Activated T-helper 1 cell treated with Interleukin-2 at 50 U/mL for 16 hours (primary cell): Measurements from ENCODE around the gene RCSD1.

Source experiments
- DNase-seq: peaks from one replicate; pipeline ENCODE4 v3.0.0-alpha.2; 2020; ENCODE audit warnings: low read depth

The RCSD1 gene

DNA sequence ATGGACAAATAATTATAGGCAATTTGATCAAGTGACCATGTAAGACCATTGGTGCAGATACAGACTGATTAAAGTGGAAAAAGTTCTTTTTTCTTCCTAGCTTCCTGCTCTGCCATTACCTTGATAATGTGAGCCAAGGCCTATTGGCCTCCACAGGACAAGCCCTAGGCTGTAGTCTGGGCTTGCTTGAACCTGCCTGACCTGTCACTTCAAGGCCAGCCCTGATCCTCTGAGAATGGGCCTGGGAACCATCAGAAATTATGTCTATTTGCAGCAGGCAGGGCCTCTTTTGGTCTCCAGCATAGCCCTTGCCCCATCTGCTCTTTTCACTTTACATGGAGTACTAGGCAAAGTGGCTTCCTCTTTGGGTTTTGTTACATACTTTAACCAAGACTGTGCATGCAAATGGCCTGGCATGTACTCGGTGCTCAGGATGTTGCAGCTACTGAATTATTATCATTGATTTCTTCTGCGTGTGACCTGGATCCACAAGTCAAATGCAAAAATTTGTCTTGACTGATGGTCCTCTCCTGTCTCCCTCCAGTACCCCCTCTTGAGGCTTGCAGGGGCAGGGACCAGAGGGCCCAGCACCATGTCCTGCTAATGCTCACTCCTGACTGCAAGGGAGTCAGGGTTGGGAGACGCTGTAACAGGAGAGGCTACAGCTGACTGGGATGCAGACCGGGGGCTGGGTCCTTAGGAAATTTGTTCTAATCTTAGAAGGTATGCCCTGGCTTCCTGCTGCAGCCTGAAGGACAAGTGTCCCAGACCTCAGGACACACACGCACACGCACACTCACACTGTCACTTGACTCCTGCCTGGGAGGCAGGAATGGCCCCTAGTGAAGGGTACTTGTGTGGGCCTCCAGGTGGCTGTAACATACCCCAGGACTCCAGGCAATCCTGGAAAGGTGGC lies 39.4 kb downstream of the RCSD1 start:
- no peak for DNase-seq

DNA sequence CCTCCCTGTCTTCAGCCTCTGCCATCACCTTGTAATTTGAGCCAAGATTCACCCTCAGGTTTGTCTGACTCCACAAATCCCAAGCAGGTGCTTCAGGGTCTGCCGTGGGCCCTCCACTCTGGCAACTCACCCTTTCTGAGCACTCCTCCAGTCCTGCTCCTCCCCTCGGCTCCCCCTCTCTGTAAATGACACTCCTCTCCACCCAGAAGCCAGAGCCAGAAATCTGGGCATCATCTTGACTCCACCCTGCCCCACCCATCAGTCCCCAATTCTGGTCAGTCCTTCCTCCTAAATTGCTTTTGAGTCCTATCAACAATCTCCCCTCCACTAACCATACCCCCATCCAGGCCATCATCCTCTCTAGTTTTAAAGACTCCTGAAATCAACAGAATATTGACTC lies 40.5 kb downstream of the RCSD1 start:
- DNase-seq: no peak

GRCh38 chr1:167671727-167672511 lies 41.9 kb downstream of the RCSD1 start:
- no peak for DNase-seq

- DNase-seq: no peak
These were observed 42.8 kb downstream of the RCSD1 start for GRCh38 chr1:167672831-167673230.

DNA sequence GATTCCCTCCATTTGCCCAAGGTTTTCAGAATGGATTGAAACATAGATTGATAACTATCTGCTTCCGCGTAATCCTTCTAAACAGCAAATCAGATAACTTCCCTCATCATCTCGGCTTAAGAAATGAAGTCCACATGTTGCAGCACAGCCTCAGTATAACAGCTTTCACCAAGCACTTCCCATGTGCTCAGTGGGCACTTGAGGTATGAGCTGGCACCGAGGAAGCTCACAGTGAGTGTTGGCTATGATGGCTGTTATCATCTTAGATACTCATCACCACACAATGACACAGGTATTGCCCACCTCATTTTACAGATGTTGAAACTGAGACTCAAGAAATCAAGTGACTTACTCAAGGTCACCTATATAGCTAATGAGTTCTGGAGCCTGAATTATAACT lies 43.2 kb downstream of the RCSD1 start:
- DNase-seq: no peak

DNA sequence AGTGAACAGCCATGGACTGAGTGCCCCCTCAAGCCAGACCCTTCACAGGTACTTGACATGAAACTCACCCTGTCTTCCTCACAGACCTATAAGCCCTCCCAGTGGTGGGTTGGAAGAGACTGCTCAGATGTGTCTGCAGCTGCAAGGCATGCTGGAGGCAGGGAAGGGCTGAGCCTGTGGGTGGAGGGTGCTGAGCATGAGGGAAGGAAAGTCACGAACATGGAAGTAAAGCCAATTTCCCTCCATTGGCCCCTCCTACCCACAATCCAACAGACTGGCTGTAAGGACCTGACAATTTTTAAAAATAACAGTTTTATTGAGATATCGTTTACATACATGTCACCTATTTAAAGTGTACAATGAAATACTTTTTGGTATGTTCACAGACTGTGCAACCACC lies 44.1 kb downstream of the RCSD1 start:
- DNase-seq: no peak

- no peak for DNase-seq
These were observed 45.4 kb downstream of the RCSD1 start for GRCh38 chr1:167675440-167675839.

GRCh38 chr1:167676205-167676915 lies 46.3 kb downstream of the RCSD1 start:
- no peak for DNase-seq

DNA sequence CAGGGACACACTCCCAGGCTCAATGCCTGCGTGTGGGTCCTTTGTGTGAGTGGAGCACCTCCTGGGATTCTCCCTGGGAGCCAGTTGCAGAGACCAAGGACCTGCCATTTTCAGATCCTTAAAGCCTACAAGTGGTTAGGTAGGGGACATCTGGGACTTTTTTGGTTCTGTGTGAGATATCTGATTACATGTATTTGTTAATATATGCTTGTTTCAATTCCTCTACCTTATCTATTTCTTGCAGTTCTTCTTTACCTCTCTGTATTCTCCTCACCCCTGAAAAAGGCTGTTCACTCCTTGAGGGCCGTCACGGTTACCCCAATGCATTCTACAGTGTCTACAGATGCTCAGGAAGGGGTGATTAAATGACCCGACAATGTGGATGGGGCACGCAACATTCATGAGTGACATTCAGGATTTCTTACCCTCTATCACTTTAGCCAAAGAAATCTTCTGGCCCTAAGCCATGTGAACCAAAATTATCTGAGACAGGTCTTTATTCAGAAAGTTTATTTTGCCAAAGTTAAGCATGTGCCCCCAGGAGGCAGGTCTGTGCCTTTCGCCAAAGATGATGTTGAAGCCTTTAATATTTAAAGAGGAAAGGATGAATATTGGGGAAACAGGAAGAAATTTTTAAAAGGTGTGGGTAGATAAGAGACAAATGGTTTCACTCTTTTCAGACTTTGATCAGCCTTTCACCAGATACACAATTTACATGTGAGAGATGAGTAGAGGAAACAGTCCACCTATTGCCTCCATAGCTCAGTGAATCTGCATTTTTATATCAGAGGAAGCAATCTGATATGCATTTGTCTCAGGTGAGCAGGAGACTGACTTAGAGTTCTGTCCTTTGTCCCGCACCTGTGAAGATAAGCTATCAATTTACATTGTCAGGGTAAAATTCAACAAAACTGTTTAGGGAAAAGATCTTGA lies 47.1 kb downstream of the RCSD1 start:
- DNase-seq: no peak

- no peak for DNase-seq
These were observed 48.4 kb downstream of the RCSD1 start for GRCh38 chr1:167678422-167678821.

- DNase-seq: no peak
These were observed 48.8 kb downstream of the RCSD1 start for GRCh38 chr1:167678838-167679237.

GRCh38 chr1:167679714-167680113 lies 49.7 kb downstream of the RCSD1 start:
- no peak for DNase-seq

GRCh38 chr1:167681024-167681423 lies 51.0 kb downstream of the RCSD1 start:
- DNase-seq: no peak

GRCh38 chr1:167681451-167682098 lies 51.5 kb downstream of the RCSD1 start:
- no peak for DNase-seq

DNA sequence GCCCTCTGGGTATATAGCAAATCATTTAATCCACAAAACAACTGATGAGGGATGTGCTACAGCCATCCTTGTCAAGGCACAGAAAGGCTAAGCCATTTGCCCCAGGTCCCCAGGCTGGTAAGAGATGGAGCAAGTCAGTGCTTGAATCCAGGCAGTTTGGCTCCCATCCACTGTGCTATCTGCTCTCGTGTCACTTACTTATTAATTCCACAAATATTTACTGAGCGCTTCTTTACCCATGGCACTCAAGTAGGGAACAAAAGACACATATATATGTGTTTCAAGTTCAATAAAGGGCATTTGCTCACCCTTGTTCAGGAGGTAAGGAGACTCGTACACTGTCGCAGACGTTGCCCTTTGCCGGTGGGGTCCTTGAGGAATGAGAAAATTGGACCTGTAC lies 53.2 kb downstream of the RCSD1 start:
- no peak for DNase-seq

DNA sequence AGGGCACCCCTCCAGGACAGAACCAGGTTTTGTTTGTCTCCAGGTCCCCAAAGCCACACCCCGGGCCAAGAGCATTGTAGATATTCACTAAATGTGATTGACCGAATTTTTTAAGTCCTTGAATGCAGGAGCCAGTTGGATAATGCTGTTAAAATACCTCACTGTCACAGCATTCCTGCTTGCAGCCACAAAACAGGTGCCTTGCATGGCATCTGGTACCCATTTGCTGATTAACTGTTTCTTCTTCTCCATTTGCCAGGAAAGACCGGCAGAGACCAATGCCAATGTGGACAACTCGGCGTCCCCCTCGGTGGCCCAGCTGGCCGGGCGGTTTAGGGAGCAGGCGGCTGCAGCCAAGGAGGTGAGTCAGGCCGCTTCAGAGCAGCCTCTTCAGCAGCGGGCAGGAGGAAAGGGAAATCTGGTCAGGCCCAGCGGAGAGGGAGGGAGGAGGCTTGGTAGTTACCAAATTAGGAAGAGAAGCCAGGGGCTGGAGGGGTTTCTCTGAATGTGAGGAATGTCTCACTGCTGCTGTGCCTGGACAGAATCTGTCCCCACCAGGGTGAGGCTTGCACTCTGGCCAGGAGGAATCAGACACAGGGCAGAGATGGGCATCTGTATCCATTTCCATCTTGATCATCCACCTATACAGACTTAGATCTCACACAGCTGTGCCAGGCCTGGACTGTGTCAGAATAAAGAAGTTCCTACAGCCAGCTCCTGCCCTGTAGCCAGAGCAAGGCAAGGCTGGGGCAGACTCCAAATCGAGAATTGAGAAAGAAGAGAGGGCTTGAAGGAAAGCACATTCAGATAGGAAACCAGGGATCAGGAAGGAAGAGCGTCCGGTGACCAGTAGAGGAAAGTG lies 53.8 kb downstream of the RCSD1 start:
- DNase-seq: no peak

DNA sequence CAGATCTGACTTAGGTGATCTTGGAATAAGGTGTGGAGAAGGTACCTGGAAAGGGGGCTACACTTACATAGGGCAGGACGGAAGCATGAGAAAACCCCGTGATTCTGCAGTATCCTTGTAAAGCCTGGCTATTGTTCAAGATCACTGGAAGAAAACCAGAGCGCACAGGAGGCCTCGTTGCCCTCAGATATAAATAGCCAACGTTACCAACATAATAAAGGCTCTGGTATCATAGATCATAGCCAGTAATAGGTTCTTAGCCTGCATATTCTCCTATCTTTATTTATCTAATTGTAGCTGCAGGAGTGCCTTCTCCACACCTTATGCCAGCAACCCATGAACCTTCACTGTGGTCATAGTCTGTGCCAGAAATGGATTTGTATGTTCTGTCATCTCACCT lies 55.8 kb downstream of the RCSD1 start:
- no peak for DNase-seq

- peak; percentile 52 for DNase-seq
These were observed 58.0 kb downstream of the RCSD1 start for GRCh38 chr1:167687919-167688519.

GRCh38 chr1:167689567-167689920 lies 59.5 kb downstream of the RCSD1 start:
- DNase-seq: no peak

- DNase-seq: no peak
These were observed 60.0 kb downstream of the RCSD1 start for GRCh38 chr1:167690053-167690452.
